Mammary epithelial cell (primary cell): Measurements from ENCODE around the gene IL17F.

Experiments
- CTCF ChIP-seq, 2 donors: IDR thresholded peaks in 1 of 2; conservative IDR thresholded peaks in 1 of 2; 2 replicates each; pipeline ENCODE4 v1.5.1; 2011 to 2012; ENCODE audit warnings: inconsistent platforms in 2 of 2, low read length in 2 of 2, mild to moderate bottlenecking in 2 of 2, control low read depth in 1 of 2, low read depth in 1 of 2; ENCODE audit not compliant: insufficient read depth in 1 of 2; ENCODE audit errors: extremely low read depth in 1 of 2
- EZH2 ChIP-seq: IDR thresholded peaks from 2 replicates; pipeline ENCODE4 v1.6.1; 2012; ENCODE audit warnings: low read length, inconsistent platforms, borderline replicate concordance

- TF ChIP-seq CTCF (conservative IDR thresholded peaks at IDR 0.05 in 1 of 2, IDR thresholded peaks at IDR 0.05 in 1 of 2; ENCODE audit: extremely low read depth in 1 of 2, insufficient read depth in 1 of 2, low read depth in 1 of 2, low read length in 2 of 2) (no peak), EZH2 (no peak)
These were observed 18.5 kb upstream of the IL17F start for GRCh38 chr6:52262620-52263344.
